Epithelial cell of esophagus (primary cell): Measurements from ENCODE around the gene RAD23A.
"Not testable (repeated sequence)": the region's sequence is repeated elsewhere in the genome, so short reads cannot be mapped to it uniquely, and the experiment has no call there.

Source experiments
- DNase-seq: peaks from one replicate; pipeline ENCODE4 v3.0.0; 2010; ENCODE audit warnings: low read depth
- H3K4me3 ChIP-seq: 2 replicates; pipeline ENCODE4 v1.5.1; 2011; ENCODE audit warnings: mild to moderate bottlenecking, low read length, control low read depth
- CTCF ChIP-seq: IDR thresholded peaks from 2 replicates; pipeline ENCODE4 v1.5.1; 2011; ENCODE audit warnings: low read depth, mild to moderate bottlenecking, low read length, control low read depth, inconsistent platforms; ENCODE audit not compliant: insufficient read depth; ENCODE audit errors: missing control alignments

The RAD23A gene

GRCh38 chr19:12913851-12914690, 31.6 kb upstream of the RAD23A start:
- no peak overlapping the region for H3K4me3 ChIP-seq
- no peak for DNase-seq
- TF ChIP-seq CTCF, result no peak

GRCh38 chr19:12915860-12916259, 29.8 kb upstream of the RAD23A start:
- not testable (repeated sequence) for DNase-seq, H3K4me3 ChIP-seq

- no peak for TF ChIP-seq CTCF
- DNase-seq, result no peak
- no peak overlapping the region for H3K4me3 ChIP-seq
Measured at GRCh38 chr19:12918253-12918652, 27.4 kb upstream of the RAD23A start.

GRCh38 chr19:12921047-12921446, 24.6 kb upstream of the RAD23A start:
- no peak for DNase-seq
- H3K4me3 ChIP-seq, result no peak overlapping the region
- no peak for TF ChIP-seq CTCF

GRCh38 chr19:12922959-12923358, 22.7 kb upstream of the RAD23A start:
- no peak for TF ChIP-seq CTCF
- no peak overlapping the region for H3K4me3 ChIP-seq
- DNase-seq, result no peak

- H3K4me3 ChIP-seq, result no peak overlapping the region
- no peak for TF ChIP-seq CTCF
- DNase-seq, result no peak
Measured at GRCh38 chr19:12924621-12925310, 20.9 kb upstream of the RAD23A start.

GRCh38 chr19:12930002-12930645, 15.5 kb upstream of the RAD23A start:
- TF ChIP-seq CTCF, result no peak
- no peak for DNase-seq
- no peak overlapping the region for H3K4me3 ChIP-seq
